Stimulated activated naive CD8-positive, alpha-beta T cell treated with anti-CD3 and anti-CD28 coated beads, Interleukin-15, Interleukin-2, amounts not matched to agents 100 ng/mL and 50 ng/mL, for 24 hours (primary cell): ENCODE data around the gene OSBPL7.

ENCODE experiments used
- H3K27ac Mint-ChIP-seq: one replicate; pipeline ENCODE4 v1.8.0; 2021; ENCODE audit warnings: mild to moderate bottlenecking, mixed read lengths
- H3K27me3 Mint-ChIP-seq: one replicate; pipeline ENCODE4 v1.8.0; 2021; ENCODE audit warnings: mixed read lengths
- H3K36me3 Mint-ChIP-seq: one replicate; pipeline ENCODE4 v1.8.0; 2021; ENCODE audit warnings: low read depth, mixed read lengths
- H3K4me1 Mint-ChIP-seq: one replicate; pipeline ENCODE4 v1.8.0; 2021; ENCODE audit warnings: low read depth, mixed read lengths
- H3K4me3 Mint-ChIP-seq: one replicate; pipeline ENCODE4 v1.8.0; 2021; ENCODE audit warnings: mild to moderate bottlenecking, mixed read lengths
- H3K9me3 Mint-ChIP-seq: one replicate; pipeline ENCODE4 v1.8.0; 2021; ENCODE audit warnings: mixed read lengths

Gene OSBPL7

DNA sequence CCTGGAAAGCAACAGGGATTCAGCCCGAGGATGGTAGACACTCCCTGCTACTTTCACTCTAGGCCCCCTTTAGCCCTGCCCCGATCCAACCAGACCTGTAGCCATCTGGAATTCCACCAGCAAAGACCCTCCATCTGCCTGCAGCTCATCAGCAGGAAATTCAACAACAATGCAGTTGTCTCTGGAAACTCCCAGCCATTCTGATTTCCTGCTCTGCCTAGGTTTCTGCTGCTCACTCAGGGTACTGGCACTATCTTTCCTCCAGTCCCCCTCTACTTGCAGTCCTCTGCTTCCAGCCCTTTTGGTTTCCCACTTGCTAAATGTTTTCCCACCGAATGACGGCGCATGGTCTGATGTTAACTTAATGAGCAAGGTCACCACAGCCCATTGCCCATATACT lies 32.0 kb upstream of the OSBPL7 start:
- H3K27me3 Mint-ChIP-seq, result peaks cover 81% of the 10 kb centered on the region
- peaks cover 16% of the 10 kb centered on the region for H3K4me1 Mint-ChIP-seq
- H3K9me3 Mint-ChIP-seq, result no peaks in the 10 kb centered on the region
- H3K27ac Mint-ChIP-seq, result no peak overlapping the region
- no peak overlapping the region for H3K4me3 Mint-ChIP-seq
- H3K36me3 Mint-ChIP-seq, result no peaks in the 10 kb centered on the region

GRCh38 chr17:47852113-47852949 lies 30.7 kb upstream of the OSBPL7 start:
- H3K27ac Mint-ChIP-seq, result no peak overlapping the region
- peak overlapping the region; percentile 49 for H3K4me3 Mint-ChIP-seq
- H3K9me3 Mint-ChIP-seq, result no peaks in the 10 kb centered on the region
- H3K4me1 Mint-ChIP-seq, result peaks cover 16% of the 10 kb centered on the region
- H3K27me3 Mint-ChIP-seq, result peaks cover 82% of the 10 kb centered on the region
- no peaks in the 10 kb centered on the region for H3K36me3 Mint-ChIP-seq

GRCh38 chr17:47851764-47852112 lies 30.1 kb upstream of the OSBPL7 start:
- Mint-ChIP-seq H3K4me1 (peaks cover 16% of the 10 kb centered on the region), H3K9me3 (no peaks in the 10 kb centered on the region), H3K36me3 (no peaks in the 10 kb centered on the region), H3K4me3 (no peak overlapping the region), H3K27me3 (peaks cover 85% of the 10 kb centered on the region), H3K27ac (no peak overlapping the region)

- H3K27ac Mint-ChIP-seq, result no peak within 1 kb of the TSS
- H3K9me3 Mint-ChIP-seq, result no peaks in the 10 kb centered on the region
Measured at GRCh38 chr17:47850692-47851573, 29.3 kb upstream of the OSBPL7 start, which contains the start of gene SP6. SP6 (minus strand) TSS chr17:47851163; CDS start chr17:47848429, 2,734 bp downstream.

DNA sequence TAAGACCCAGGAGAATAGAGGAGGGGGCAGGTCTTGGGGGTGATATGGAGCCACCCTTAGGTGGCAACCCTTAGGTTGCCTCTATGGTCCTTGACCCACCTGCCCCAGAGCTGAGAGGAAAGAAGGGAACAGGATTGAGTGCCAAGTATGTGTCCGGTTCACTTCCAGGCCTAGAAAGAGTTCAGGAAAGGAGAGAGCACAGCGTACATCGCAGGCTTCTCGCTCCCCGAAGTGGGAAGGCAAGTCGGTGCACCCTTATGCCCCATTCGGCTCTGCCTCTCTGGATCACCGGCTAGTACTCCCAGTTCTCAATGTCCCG lies 28.7 kb upstream of the OSBPL7 start:
- Mint-ChIP-seq H3K27me3 (peaks cover 85% of the 10 kb centered on the region), H3K36me3 (no peaks in the 10 kb centered on the region), H3K4me1 (peaks cover 16% of the 10 kb centered on the region), H3K9me3 (no peaks in the 10 kb centered on the region), H3K4me3 (peak overlapping the region; percentile 30), H3K27ac (no peak overlapping the region)

More at GRCh38 chr17:47850692-47851573, 29.3 kb upstream of the OSBPL7 start, which contains the start of gene SP6:
- Mint-ChIP-seq H3K4me3 (peak within 1 kb of the TSS; percentile 49), H3K36me3 (no peaks in the 10 kb centered on the region), H3K4me1 (peaks cover 16% of the 10 kb centered on the region), H3K27me3 (peaks cover 85% of the 10 kb centered on the region)

DNA sequence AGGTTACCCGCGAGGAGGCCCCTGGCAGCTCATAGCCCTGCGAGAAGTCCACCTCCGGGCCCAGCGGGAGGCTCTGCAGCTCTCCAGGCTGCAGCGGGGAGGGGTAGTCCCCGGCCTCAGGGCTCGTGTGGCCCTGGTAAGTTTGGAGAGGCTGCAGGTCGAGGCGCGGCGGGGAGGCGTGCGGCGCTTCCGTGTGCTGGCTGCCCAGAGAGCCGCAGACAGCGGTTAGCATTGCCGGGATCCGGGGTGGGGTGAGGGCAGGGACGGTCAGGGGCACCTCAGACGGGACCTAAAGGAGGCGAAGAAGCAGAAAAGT lies 26.6 kb upstream of the OSBPL7 start:
- Mint-ChIP-seq H3K4me1 (peaks cover 17% of the 10 kb centered on the region), H3K4me3 (no peak overlapping the region), H3K36me3 (no peaks in the 10 kb centered on the region), H3K27me3 (peaks cover 74% of the 10 kb centered on the region), H3K27ac (no peak overlapping the region), H3K9me3 (no peaks in the 10 kb centered on the region)

DNA sequence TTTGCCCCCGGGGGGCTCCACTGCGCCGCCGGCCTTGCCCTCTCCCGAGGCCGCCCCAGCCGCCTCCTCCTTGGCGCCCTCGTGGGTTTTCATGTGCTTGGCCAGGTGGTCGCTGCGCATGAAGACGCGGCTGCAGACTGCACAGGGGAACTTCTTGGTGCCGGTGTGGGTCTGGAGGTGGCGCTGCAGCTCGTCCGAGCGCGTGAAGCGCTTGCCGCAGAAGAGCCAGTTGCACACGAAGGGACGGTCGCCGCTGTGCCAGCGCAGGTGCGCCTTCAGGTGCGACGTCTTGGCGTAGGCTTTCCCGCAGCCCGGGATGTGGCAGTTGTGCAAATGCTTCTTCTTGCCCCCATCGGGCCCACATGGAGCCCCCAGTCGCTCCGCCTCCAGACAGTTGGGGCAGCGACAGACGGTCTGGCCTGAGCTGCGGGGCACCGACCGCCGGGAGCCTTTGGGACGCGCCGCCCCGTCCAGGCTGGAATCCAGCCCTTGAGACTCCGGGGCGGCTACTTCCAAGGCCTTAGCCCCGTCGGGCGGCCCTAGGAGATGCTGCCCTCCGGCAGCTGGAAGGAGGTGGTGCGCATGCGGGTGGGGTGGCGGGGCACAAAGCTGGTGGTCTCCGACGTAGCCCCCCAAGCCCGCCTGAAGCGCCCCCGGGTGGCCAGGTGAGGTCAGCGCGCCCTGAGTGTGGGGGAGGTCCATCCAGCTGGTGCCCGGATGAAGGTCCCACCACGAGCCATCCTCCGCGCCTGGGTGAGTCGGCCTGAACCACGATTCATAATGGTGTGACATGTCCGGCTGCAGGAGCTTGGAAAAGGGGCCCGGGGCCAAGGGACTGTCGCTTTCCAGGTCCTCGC lies 26.0 kb upstream of the OSBPL7 start:
- Mint-ChIP-seq H3K4me3 (no peak overlapping the region), H3K27ac (no peak overlapping the region), H3K9me3 (no peaks in the 10 kb centered on the region), H3K36me3 (no peaks in the 10 kb centered on the region), H3K4me1 (peaks cover 21% of the 10 kb centered on the region), H3K27me3 (peaks cover 70% of the 10 kb centered on the region)

- Mint-ChIP-seq H3K9me3 (no peaks in the 10 kb centered on the region), H3K4me1 (peaks cover 20% of the 10 kb centered on the region), H3K4me3 (no peak overlapping the region), H3K27ac (no peak overlapping the region), H3K36me3 (no peaks in the 10 kb centered on the region), H3K27me3 (peaks cover 63% of the 10 kb centered on the region)
Measured at GRCh38 chr17:47846716-47847340, 25.2 kb upstream of the OSBPL7 start.

- Mint-ChIP-seq H3K4me1 (peaks cover 23% of the 10 kb centered on the region), H3K27ac (no peak overlapping the region), H3K4me3 (no peak overlapping the region), H3K36me3 (no peaks in the 10 kb centered on the region), H3K9me3 (no peaks in the 10 kb centered on the region), H3K27me3 (peaks cover 60% of the 10 kb centered on the region)
Measured at GRCh38 chr17:47845716-47846075, 24.1 kb upstream of the OSBPL7 start.

DNA sequence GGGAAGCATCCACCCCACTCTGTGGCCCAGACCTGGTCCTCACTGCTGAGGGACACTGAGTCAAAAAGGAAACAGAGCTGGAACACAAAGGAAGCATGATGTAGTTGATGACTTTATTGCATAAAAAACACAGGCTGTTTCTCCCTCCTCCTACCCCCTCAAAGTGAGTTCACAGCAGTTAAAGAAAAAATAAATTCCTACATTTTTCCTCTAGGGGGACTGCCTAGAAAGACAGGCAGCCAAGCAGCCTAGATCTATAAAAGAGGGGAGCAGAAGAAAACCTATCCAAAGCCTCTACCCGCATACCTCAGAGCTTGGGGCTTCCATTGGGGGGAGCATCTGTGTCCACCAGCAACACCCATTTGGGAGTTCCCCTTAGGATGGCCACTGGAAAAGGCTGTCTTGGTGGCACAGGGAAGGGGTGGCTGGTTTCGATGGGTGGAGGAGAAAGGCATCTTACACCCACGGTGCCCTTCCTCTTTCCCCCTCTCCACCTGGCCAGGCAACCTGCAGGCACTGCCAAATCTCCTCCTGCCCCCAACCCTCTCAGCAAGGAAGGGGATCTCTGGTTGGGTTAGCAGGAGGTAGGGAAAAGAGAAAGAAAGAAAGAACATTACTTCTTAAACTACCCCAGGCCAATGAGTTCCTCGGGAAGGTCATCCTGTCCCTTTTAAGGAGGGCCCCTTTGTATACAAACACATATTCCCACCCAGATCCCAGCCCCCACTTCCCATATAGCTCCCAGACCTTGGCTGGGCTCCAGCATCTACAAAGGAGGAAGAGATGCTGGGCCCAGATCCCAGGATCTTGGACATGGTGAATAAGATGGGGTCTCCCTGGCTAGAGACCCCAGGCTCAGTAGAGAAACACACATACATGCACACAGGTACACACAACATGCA lies 23.5 kb upstream of the OSBPL7 start:
- H3K4me1 Mint-ChIP-seq, result peaks cover 23% of the 10 kb centered on the region
- no peaks in the 10 kb centered on the region for H3K36me3 Mint-ChIP-seq
- H3K4me3 Mint-ChIP-seq, result no peak overlapping the region
- no peaks in the 10 kb centered on the region for H3K9me3 Mint-ChIP-seq
- no peak overlapping the region for H3K27ac Mint-ChIP-seq
- peaks cover 54% of the 10 kb centered on the region for H3K27me3 Mint-ChIP-seq

DNA sequence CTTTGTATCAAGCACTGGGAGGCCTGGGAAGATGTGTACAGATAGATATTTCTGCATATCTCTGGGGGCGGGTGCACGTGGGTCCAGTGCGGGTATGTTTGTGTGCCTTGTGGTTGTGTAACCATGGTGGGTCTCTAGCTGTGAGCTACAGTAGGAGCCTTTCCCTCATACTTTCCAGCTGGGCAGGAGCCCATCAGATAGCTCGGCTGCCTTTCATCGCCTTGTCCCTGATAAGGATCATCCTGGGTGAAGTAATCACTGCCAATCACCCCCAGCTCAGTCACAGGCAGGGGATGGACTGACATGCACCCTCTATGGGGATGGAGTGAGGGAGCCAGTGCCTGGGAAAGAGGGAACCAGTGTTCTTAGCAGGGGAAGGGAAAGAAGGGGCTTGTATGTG lies 22.6 kb upstream of the OSBPL7 start:
- no peak overlapping the region for H3K27ac Mint-ChIP-seq
- H3K4me1 Mint-ChIP-seq, result peaks cover 27% of the 10 kb centered on the region
- no peaks in the 10 kb centered on the region for H3K36me3 Mint-ChIP-seq
- H3K9me3 Mint-ChIP-seq, result no peaks in the 10 kb centered on the region
- H3K4me3 Mint-ChIP-seq, result no peak overlapping the region
- H3K27me3 Mint-ChIP-seq, result peaks cover 45% of the 10 kb centered on the region

- no peak overlapping the region for H3K4me3 Mint-ChIP-seq
- H3K27ac Mint-ChIP-seq, result no peak overlapping the region
- H3K4me1 Mint-ChIP-seq, result peaks cover 27% of the 10 kb centered on the region
- no peaks in the 10 kb centered on the region for H3K9me3 Mint-ChIP-seq
- no peaks in the 10 kb centered on the region for H3K36me3 Mint-ChIP-seq
- H3K27me3 Mint-ChIP-seq, result peaks cover 37% of the 10 kb centered on the region
Measured at GRCh38 chr17:47843391-47843730, 21.8 kb upstream of the OSBPL7 start.

DNA sequence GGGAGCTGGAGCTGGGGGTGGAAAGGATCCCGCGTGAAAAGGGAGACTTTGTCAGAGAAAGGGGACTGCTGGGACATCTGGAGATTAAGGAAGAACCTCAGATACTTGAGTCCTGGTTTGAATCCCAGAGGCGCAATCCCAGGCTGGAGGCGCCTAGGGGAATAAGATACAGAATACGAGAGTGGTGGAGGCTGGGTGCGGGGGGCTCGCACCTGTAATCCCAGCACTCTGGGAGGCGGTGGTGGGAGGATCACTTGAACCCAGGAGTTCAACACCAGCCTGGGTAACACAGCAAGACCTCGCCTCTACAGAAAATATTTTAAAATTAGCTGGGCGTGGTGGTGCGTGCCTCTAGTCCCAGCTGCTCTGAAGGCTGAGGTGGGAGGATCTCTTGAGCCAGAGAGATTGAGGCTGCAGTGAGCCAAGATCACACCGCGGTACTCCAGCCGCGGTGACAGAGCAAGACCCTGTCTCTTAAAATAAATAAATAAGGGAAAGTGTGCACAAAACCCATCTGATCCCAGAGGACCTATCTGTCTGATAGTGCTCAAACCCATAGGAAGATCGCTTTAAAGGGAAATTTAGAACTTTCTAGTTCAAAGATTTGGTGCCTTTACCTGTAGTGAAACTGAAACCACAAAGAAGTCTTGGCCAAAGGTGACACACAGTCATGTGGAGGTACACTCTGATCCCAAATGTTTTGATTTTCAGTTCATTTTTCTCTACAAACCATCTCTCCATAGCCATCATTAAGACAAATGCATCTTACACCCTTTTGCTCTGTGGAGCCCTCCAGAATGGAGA lies 20.1 kb upstream of the OSBPL7 start:
- Mint-ChIP-seq H3K36me3 (no peaks in the 10 kb centered on the region), H3K27ac (peak overlapping the region; percentile 89), H3K4me1 (peaks cover 27% of the 10 kb centered on the region), H3K9me3 (no peaks in the 10 kb centered on the region), H3K4me3 (peak overlapping the region; percentile 95), H3K27me3 (peaks cover 27% of the 10 kb centered on the region)
